ENCODE measurements around the gene ZNF330.
"Not testable (repeated sequence)": the region's sequence is repeated elsewhere in the genome, so short reads cannot be mapped to it uniquely, and the experiment has no call there.

The ZNF330 gene

DNA sequence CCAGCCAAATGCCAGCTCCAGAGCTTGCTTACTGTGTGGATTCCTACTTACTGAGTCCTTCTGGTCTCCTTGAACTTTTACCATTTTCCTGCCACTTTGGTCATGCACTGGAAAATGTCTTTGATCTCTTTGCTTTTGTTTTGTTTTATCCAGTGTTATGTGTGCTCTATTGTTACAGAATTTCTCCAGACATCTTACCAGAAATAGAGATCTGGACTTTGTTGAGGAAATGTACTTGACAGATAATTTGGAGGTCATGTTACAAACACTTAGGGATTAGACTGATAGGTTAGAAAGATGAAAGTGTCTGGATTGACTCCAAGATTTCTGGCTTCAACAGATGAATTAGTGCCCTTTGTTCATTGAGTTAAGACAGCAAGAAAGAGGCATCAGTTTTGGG is 5.7 kb upstream of the ZNF330 start:
- ChIA-PET CTCF (interaction anchor here (1.3 to 1.5 kb wide), 2 partner anchors 58 to 70 kb away, joined by 3 read pairs; no protein-coding TSS in a partner anchor), POLR2A (interaction anchor here (0.6 kb wide), 1 partner anchor 10 kb away, joined by 3 read pairs; no protein-coding TSS in a partner anchor)
- H3K4me3 ChIP-seq (ENCODE audit: control insufficient read depth in 1 of 7, extremely low read depth in 1 of 7, insufficient read depth in 4 of 7, low read depth in 2 of 7, low read length in 6 of 7) = no peak overlapping the region
- no peaks in the 10 kb centered on the region for H3K9me3 ChIP-seq (ENCODE audit: control extremely low read depth in 1 of 5, control insufficient read depth in 4 of 5, insufficient read depth in 2 of 5, low read depth in 1 of 5, low read length in 4 of 5)
- H3K27ac ChIP-seq (ENCODE audit: insufficient read depth in 1 of 2, low read depth in 1 of 2, low read length in 2 of 2, poor library complexity in 1 of 2, severe bottlenecking in 2 of 2) = no peak overlapping the region
- DNase-seq = no peak
- no peaks in the 10 kb centered on the region for H3K4me1 ChIP-seq (ENCODE audit: control extremely low read depth in 1 of 4, control insufficient read depth in 4 of 4, insufficient read depth in 4 of 4, low read length in 3 of 4)
- no peaks in the 10 kb centered on the region for H3K27me3 ChIP-seq (replicated peaks in 2 of 5; ENCODE audit: control insufficient read depth in 4 of 5, insufficient read depth in 5 of 5, low read length in 4 of 5)
- H3K36me3 ChIP-seq (ENCODE audit: control insufficient read depth in 4 of 4, insufficient read depth in 4 of 4, low read length in 3 of 4) = no peaks in the 10 kb centered on the region

DNA sequence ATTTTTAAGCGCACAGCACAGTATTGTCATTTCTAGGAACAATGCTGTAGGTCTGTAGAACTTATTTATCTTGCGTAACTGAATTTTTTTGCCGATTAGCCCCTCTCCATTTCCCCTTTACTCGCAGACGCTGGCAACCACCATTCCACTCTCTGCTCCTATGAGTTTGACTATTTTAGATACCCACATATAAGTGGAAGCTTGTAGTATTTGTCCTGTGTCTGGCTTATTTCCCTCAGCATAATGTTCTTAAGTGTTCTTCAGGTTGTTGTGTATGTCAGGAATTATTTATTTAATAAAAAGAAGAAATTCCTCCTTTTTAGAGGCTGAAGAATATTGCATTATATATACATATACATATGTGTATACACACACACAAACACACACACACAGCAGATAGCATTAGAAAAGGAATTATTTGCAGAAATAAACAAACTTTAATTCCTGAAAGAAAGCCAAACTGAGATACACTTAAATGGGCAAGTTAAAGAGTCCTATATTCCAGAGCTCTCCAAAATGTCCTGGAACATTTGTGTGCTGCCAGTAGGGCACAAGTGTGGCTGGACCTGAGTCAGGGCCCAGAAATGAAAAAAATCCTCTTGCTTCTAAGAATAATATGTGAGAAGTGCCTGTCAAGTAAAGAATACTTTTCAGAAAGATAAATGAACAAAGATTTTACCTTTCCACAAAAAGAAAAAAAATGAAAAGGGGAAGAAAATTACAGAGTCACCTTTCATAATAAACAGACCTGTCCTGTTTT is 4.5 kb upstream of the ZNF330 start:
- Histone ChIP-seq H3K27me3 (replicated peaks in 2 of 5; ENCODE audit: control insufficient read depth in 4 of 5, insufficient read depth in 5 of 5, low read length in 4 of 5) (no peaks in the 10 kb centered on the region), H3K4me1 (ENCODE audit: control extremely low read depth in 1 of 4, control insufficient read depth in 4 of 4, insufficient read depth in 4 of 4, low read length in 3 of 4) (no peaks in the 10 kb centered on the region), H3K9me3 (ENCODE audit: control extremely low read depth in 1 of 5, control insufficient read depth in 4 of 5, insufficient read depth in 2 of 5, low read depth in 1 of 5, low read length in 4 of 5) (no peaks in the 10 kb centered on the region), H3K36me3 (ENCODE audit: control insufficient read depth in 4 of 4, insufficient read depth in 4 of 4, low read length in 3 of 4) (no peaks in the 10 kb centered on the region), H3K4me3 (ENCODE audit: control insufficient read depth in 1 of 7, extremely low read depth in 1 of 7, insufficient read depth in 4 of 7, low read depth in 2 of 7, low read length in 6 of 7) (no peak overlapping the region), H3K27ac (ENCODE audit: insufficient read depth in 1 of 2, low read depth in 1 of 2, low read length in 2 of 2, poor library complexity in 1 of 2, severe bottlenecking in 2 of 2) (no peak overlapping the region)
- ChIA-PET CTCF (no interaction called here), POLR2A (no interaction called here)
- DNase-seq = no peak
- WGBS (ENCODE audit: insufficient coverage) = 100% methylated on average over 1 of the region's 5 CpGs

DNA sequence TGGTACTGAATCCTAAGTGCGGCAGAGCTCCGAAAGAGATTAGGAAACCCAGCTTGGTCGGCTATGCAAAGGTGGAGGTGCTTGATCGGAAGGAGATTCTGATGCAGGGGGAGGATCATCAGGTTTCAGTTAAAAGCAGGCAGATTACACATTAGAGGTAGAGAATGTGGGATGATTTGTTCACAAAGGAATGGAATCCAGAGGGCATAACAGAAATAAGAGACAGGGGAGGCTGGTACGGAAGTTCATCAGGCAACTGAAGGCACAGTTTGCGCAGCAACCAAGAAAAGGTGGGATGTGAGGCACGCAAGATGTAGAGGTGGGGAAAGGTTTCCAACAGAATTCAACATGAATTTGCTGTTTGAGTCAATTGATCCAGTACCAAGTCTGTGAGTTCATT is 424 bp upstream of the ZNF330 start:
- peaks cover 0 to 12% (median 9%) of the 10 kb centered on the region in 4 experiments for H3K4me1 ChIP-seq (ENCODE audit: control extremely low read depth in 1 of 4, control insufficient read depth in 4 of 4, insufficient read depth in 4 of 4, low read length in 3 of 4)
- no peaks in the 10 kb centered on the region for H3K27me3 ChIP-seq (replicated peaks in 2 of 5; ENCODE audit: control insufficient read depth in 4 of 5, insufficient read depth in 5 of 5, low read length in 4 of 5)
- ChIA-PET CTCF (no interaction called here), POLR2A (no interaction called here)
- 95% methylated on average over 7 of the region's 7 CpGs for WGBS (ENCODE audit: insufficient coverage)
- H3K36me3 ChIP-seq (ENCODE audit: control insufficient read depth in 4 of 4, insufficient read depth in 4 of 4, low read length in 3 of 4) = peaks cover 4 to 30% (median 13%) of the 10 kb centered on the region in 4 experiments
- H3K4me3 ChIP-seq (ENCODE audit: control insufficient read depth in 1 of 7, extremely low read depth in 1 of 7, insufficient read depth in 4 of 7, low read depth in 2 of 7, low read length in 6 of 7) = peak overlapping the region; percentile 88 to 99 (median 97)
- no peak for DNase-seq
- H3K27ac ChIP-seq (ENCODE audit: insufficient read depth in 1 of 2, low read depth in 1 of 2, low read length in 2 of 2, poor library complexity in 1 of 2, severe bottlenecking in 2 of 2) = peak overlapping the region in 1 of 2 experiments; percentile 95
- no peaks in the 10 kb centered on the region for H3K9me3 ChIP-seq (ENCODE audit: control extremely low read depth in 1 of 5, control insufficient read depth in 4 of 5, insufficient read depth in 2 of 5, low read depth in 1 of 5, low read length in 4 of 5)

DNA sequence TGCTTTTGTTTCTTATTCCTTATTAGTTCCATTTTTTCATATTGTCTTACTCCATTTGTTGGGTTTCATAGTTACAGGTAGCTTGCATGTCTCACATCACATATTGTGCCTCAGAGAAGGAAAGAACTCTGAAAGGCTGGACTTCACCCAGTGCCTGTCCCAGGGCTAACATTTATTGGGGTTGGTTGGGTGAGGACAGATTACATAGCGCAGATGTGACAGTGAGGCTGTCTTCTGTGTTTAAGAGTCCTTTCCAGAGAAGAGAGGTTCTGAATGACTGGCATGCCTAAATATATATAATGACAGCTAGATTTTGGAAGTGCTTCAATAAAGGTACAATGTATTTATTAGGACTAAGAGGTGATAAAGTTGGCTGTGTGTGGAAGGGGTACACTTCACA is 2.7 kb downstream of the ZNF330 start:
- H3K4me1 ChIP-seq (ENCODE audit: control extremely low read depth in 1 of 4, control insufficient read depth in 4 of 4, insufficient read depth in 4 of 4, low read length in 3 of 4) = peaks cover 0 to 12% (median 9%) of the 10 kb centered on the region in 4 experiments
- ChIA-PET CTCF (interaction anchor here (1.0 kb wide), 1 partner anchor 9 kb away, joined by 3 read pairs; no protein-coding TSS in a partner anchor), POLR2A (no interaction called here)
- H3K36me3 ChIP-seq (ENCODE audit: control insufficient read depth in 4 of 4, insufficient read depth in 4 of 4, low read length in 3 of 4) = peaks cover 20 to 48% (median 31%) of the 10 kb centered on the region in 4 experiments
- H3K27me3 ChIP-seq (replicated peaks in 2 of 5; ENCODE audit: control insufficient read depth in 4 of 5, insufficient read depth in 5 of 5, low read length in 4 of 5) = no peaks in the 10 kb centered on the region
- no peak overlapping the region for H3K27ac ChIP-seq (ENCODE audit: insufficient read depth in 1 of 2, low read depth in 1 of 2, low read length in 2 of 2, poor library complexity in 1 of 2, severe bottlenecking in 2 of 2)
- 100% methylated on average over 1 of the region's 1 CpG for WGBS (ENCODE audit: insufficient coverage)
- H3K4me3 ChIP-seq (ENCODE audit: control insufficient read depth in 1 of 7, extremely low read depth in 1 of 7, insufficient read depth in 4 of 7, low read depth in 2 of 7, low read length in 6 of 7) = no peak overlapping the region
- no peak for DNase-seq
- no peaks in the 10 kb centered on the region for H3K9me3 ChIP-seq (ENCODE audit: control extremely low read depth in 1 of 5, control insufficient read depth in 4 of 5, insufficient read depth in 2 of 5, low read depth in 1 of 5, low read length in 4 of 5)

DNA sequence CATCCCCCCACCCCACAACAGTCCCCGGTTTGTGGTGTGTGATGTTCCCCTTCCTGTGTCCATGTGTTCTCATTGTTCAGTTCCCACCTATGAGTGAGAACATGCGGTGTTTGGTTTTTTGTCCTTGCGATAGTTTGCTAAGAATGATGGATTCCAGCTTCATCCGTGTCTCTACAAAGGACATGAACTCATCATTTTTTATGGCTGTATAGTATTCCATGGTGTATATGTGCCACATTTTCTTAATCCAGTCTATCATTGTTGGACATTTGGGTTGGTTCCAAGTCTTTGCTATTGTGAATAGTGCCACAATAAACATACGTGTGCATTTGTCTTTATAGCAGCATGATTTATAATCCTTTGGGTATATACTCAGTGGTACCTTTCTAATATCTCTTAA is 6.6 kb downstream of the ZNF330 start:
- POLR2A ChIA-PET; H3K27ac ChIP-seq (ENCODE audit: insufficient read depth in 1 of 2, low read depth in 1 of 2, low read length in 2 of 2, poor library complexity in 1 of 2, severe bottlenecking in 2 of 2); H3K9me3 ChIP-seq (ENCODE audit: control extremely low read depth in 1 of 5, control insufficient read depth in 4 of 5, insufficient read depth in 2 of 5, low read depth in 1 of 5, low read length in 4 of 5); DNase-seq; H3K27me3 ChIP-seq (replicated peaks in 2 of 5; ENCODE audit: control insufficient read depth in 4 of 5, insufficient read depth in 5 of 5, low read length in 4 of 5); H3K4me3 ChIP-seq (ENCODE audit: control insufficient read depth in 1 of 7, extremely low read depth in 1 of 7, insufficient read depth in 4 of 7, low read depth in 2 of 7, low read length in 6 of 7); H3K4me1 ChIP-seq (ENCODE audit: control extremely low read depth in 1 of 4, control insufficient read depth in 4 of 4, insufficient read depth in 4 of 4, low read length in 3 of 4); CTCF ChIA-PET: not testable (repeated sequence)
- peaks cover 37 to 79% (median 60%) of the 10 kb centered on the region in 4 experiments for H3K36me3 ChIP-seq (ENCODE audit: control insufficient read depth in 4 of 4, insufficient read depth in 4 of 4, low read length in 3 of 4)
- WGBS (ENCODE audit: insufficient coverage) = 90% methylated on average over 2 of the region's 5 CpGs

DNA sequence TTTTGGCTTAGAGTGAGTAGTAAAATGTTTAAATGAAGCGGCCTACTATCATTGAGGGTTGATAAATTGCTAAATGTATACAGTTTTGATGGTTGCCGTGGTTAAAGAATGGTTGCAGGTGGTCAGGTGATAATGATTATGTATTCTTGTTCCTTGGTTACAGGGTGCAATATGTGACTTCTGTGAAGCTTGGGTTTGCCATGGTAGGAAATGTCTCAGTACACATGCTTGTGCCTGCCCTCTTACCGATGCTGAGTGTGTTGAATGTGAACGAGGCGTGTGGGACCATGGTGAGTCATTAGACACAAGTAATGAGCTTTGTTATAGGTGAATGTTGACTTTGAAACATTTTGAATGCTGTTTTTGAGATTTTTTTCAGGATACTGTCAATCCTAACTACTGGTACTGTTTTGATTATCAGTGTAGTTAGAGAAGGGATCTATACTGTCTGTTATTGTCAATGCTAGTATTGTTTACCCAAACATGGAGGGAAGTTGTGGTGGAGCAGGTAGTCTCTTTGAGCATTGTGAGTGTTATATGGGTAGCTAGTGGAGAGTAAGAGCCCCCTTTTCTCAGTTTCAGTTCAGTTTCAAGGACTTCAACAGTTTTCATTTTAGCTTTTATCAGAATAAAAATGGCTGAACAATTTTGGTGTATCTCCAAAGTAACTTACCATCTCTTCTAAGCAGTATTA is 8.9 kb downstream of the ZNF330 start:
- no peak overlapping the region for H3K4me3 ChIP-seq (ENCODE audit: control insufficient read depth in 1 of 7, extremely low read depth in 1 of 7, insufficient read depth in 4 of 7, low read depth in 2 of 7, low read length in 6 of 7)
- ChIA-PET POLR2A (no interaction called here), CTCF (interaction anchor here (1.0 kb wide), 1 partner anchor 10 kb away, joined by 3 read pairs; no protein-coding TSS in a partner anchor)
- H3K36me3 ChIP-seq (ENCODE audit: control insufficient read depth in 4 of 4, insufficient read depth in 4 of 4, low read length in 3 of 4) = peaks cover 42 to 80% (median 59%) of the 10 kb centered on the region in 4 experiments
- H3K27me3 ChIP-seq (replicated peaks in 2 of 5; ENCODE audit: control insufficient read depth in 4 of 5, insufficient read depth in 5 of 5, low read length in 4 of 5) = no peaks in the 10 kb centered on the region
- DNase-seq = peak in 2 of 3 donors; percentile 18 to 26
- no peaks in the 10 kb centered on the region for H3K9me3 ChIP-seq (ENCODE audit: control extremely low read depth in 1 of 5, control insufficient read depth in 4 of 5, insufficient read depth in 2 of 5, low read depth in 1 of 5, low read length in 4 of 5)
- WGBS (ENCODE audit: insufficient coverage) = 86% methylated on average over 2 of the region's 5 CpGs
- no peaks in the 10 kb centered on the region for H3K4me1 ChIP-seq (ENCODE audit: control extremely low read depth in 1 of 4, control insufficient read depth in 4 of 4, insufficient read depth in 4 of 4, low read length in 3 of 4)
- no peak overlapping the region for H3K27ac ChIP-seq (ENCODE audit: insufficient read depth in 1 of 2, low read depth in 1 of 2, low read length in 2 of 2, poor library complexity in 1 of 2, severe bottlenecking in 2 of 2)

DNA sequence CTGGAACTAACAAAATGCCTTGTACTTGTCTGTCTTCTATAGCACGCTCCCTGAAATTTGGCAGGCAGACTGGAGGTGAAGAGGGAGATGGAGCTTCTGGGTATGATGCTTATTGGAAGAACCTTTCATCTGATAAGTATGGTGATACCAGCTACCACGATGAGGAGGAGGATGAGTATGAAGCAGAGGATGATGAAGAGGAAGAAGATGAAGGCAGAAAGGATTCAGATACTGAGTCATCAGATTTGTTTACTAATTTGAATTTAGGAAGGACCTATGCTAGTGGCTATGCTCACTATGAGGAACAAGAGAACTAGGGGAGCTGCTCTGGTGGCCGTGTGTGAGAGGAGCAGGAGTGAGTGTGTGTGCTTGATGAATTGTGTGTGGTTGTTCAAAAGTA is 13.0 kb downstream of the ZNF330 start:
- H3K27ac ChIP-seq (ENCODE audit: insufficient read depth in 1 of 2, low read depth in 1 of 2, low read length in 2 of 2, poor library complexity in 1 of 2, severe bottlenecking in 2 of 2) = no peak overlapping the region
- H3K4me3 ChIP-seq (ENCODE audit: control insufficient read depth in 1 of 7, extremely low read depth in 1 of 7, insufficient read depth in 4 of 7, low read depth in 2 of 7, low read length in 6 of 7) = no peak overlapping the region
- WGBS (ENCODE audit: insufficient coverage) = 93% methylated on average over 3 of the region's 3 CpGs
- H3K36me3 ChIP-seq (ENCODE audit: control insufficient read depth in 4 of 4, insufficient read depth in 4 of 4, low read length in 3 of 4) = peaks cover 29 to 67% (median 40%) of the 10 kb centered on the region in 4 experiments
- CTCF ChIA-PET = no interaction called here
- no peaks in the 10 kb centered on the region for H3K27me3 ChIP-seq (replicated peaks in 2 of 5; ENCODE audit: control insufficient read depth in 4 of 5, insufficient read depth in 5 of 5, low read length in 4 of 5)
- no peaks in the 10 kb centered on the region for H3K4me1 ChIP-seq (ENCODE audit: control extremely low read depth in 1 of 4, control insufficient read depth in 4 of 4, insufficient read depth in 4 of 4, low read length in 3 of 4)
- POLR2A ChIA-PET = interaction anchor here (0.6 kb wide), 1 partner anchor 431 kb away, joined by 6 read pairs; no protein-coding TSS in a partner anchor
- DNase-seq = peak in 1 of 3 donors; percentile 8
- H3K9me3 ChIP-seq (ENCODE audit: control extremely low read depth in 1 of 5, control insufficient read depth in 4 of 5, insufficient read depth in 2 of 5, low read depth in 1 of 5, low read length in 4 of 5) = no peaks in the 10 kb centered on the region
